ENCODE data around the gene ZFYVE19.

Gene ZFYVE19

GRCh38 chr15:40775740-40776536, 31.0 kb upstream of the ZFYVE19 start:
- DNase-seq (ENCODE audit: low read depth in 2 of 2) = no peak

- DNase-seq (ENCODE audit: low read depth in 2 of 2) = no peak
Observed at GRCh38 chr15:40776537-40777141, 30.2 kb upstream of the ZFYVE19 start.

GRCh38 chr15:40782609-40783227, 24.2 kb upstream of the ZFYVE19 start:
- DNase-seq (ENCODE audit: low read depth in 2 of 2) = no peak

- DNase-seq (ENCODE audit: low read depth in 2 of 2) = no peak
Observed at GRCh38 chr15:40785164-40785563, 21.7 kb upstream of the ZFYVE19 start.

- no peak for DNase-seq (ENCODE audit: low read depth in 2 of 2)
Observed at GRCh38 chr15:40785814-40786213, 21.1 kb upstream of the ZFYVE19 start.

- peak in 1 of 2 experiments; percentile 32 for DNase-seq (ENCODE audit: low read depth in 2 of 2)
Observed at GRCh38 chr15:40787344-40787841, 19.5 kb upstream of the ZFYVE19 start.

- DNase-seq (ENCODE audit: low read depth in 2 of 2) = no peak
Observed at GRCh38 chr15:40787991-40788390, 18.9 kb upstream of the ZFYVE19 start.

GRCh38 chr15:40789119-40789518, 17.8 kb upstream of the ZFYVE19 start:
- no peak for DNase-seq (ENCODE audit: low read depth in 2 of 2)

- DNase-seq (ENCODE audit: low read depth in 2 of 2) = no peak
Observed at GRCh38 chr15:40789999-40790398, 16.9 kb upstream of the ZFYVE19 start.

- no peak for DNase-seq (ENCODE audit: low read depth in 2 of 2)
Observed at GRCh38 chr15:40790718-40791117, 16.2 kb upstream of the ZFYVE19 start.

- no peak for DNase-seq (ENCODE audit: low read depth in 2 of 2)
Observed at GRCh38 chr15:40792394-40792793, 14.5 kb upstream of the ZFYVE19 start.

- peak; percentile 73 to 74 for DNase-seq (ENCODE audit: low read depth in 2 of 2)
Observed at GRCh38 chr15:40793216-40793989, 13.5 kb upstream of the ZFYVE19 start.

GRCh38 chr15:40796041-40796440, 10.8 kb upstream of the ZFYVE19 start:
- DNase-seq (ENCODE audit: low read depth in 2 of 2) = no peak

- no peak for DNase-seq (ENCODE audit: low read depth in 2 of 2)
Observed at GRCh38 chr15:40796512-40796911, 10.4 kb upstream of the ZFYVE19 start.

GRCh38 chr15:40799523-40799922, 7.4 kb upstream of the ZFYVE19 start:
- no peak for DNase-seq (ENCODE audit: low read depth in 2 of 2)

- no peak for DNase-seq (ENCODE audit: low read depth in 2 of 2)
Observed at GRCh38 chr15:40803076-40803475, 3.8 kb upstream of the ZFYVE19 start.

GRCh38 chr15:40803688-40804087, 3.2 kb upstream of the ZFYVE19 start:
- no peak for DNase-seq (ENCODE audit: low read depth in 2 of 2)

- no peak for DNase-seq (ENCODE audit: low read depth in 2 of 2)
Observed at GRCh38 chr15:40806672-40807027, 239 bp upstream of the ZFYVE19 start.

- no peak for DNase-seq (ENCODE audit: low read depth in 2 of 2)
Observed at GRCh38 chr15:40807888-40808461, 1.1 kb downstream of the ZFYVE19 start.

GRCh38 chr15:40808861-40809450, 2.1 kb downstream of the ZFYVE19 start:
- no peak for DNase-seq (ENCODE audit: low read depth in 2 of 2)

- DNase-seq (ENCODE audit: low read depth in 2 of 2) = no peak
Observed at GRCh38 chr15:40812721-40813425, 6.0 kb downstream of the ZFYVE19 start.
